ENCODE measurements around the gene LANCL3.

The LANCL3 gene

DNA sequence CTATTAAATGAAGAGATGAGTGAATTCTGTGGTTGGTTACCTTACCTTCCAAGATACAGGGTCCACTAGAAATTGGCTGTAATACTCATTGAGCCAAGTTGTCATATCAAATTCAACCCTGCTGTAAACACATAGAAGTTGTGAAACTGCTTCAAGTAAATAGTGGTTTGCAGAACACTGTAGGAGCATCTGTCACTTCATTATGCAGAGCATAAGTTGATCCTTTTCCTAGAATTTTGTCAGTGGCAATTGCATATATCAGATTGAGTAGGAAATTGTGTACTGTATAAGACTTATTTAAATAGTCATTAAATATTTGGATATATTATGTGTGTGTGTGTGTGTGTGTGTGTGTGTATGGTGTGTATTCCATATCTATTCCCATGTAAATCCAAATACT is 105.3 kb downstream of the LANCL3 start:
- no peak overlapping the region for H3K4me3 ChIP-seq (ENCODE audit: low read length)
- TF ChIP-seq, protein P1, sequence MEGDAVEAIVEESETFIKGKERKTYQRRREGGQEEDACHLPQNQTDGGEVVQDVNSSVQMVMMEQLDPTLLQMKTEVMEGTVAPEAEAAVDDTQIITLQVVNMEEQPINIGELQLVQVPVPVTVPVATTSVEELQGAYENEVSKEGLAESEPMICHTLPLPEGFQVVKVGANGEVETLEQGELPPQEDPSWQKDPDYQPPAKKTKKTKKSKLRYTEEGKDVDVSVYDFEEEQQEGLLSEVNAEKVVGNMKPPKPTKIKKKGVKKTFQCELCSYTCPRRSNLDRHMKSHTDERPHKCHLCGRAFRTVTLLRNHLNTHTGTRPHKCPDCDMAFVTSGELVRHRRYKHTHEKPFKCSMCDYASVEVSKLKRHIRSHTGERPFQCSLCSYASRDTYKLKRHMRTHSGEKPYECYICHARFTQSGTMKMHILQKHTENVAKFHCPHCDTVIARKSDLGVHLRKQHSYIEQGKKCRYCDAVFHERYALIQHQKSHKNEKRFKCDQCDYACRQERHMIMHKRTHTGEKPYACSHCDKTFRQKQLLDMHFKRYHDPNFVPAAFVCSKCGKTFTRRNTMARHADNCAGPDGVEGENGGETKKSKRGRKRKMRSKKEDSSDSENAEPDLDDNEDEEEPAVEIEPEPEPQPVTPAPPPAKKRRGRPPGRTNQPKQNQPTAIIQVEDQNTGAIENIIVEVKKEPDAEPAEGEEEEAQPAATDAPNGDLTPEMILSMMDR (conservative IDR thresholded peaks at IDR 0.05; ENCODE audit: low read length) = no peak
- DNase-seq (ENCODE audit: low read depth) = no peak

DNA sequence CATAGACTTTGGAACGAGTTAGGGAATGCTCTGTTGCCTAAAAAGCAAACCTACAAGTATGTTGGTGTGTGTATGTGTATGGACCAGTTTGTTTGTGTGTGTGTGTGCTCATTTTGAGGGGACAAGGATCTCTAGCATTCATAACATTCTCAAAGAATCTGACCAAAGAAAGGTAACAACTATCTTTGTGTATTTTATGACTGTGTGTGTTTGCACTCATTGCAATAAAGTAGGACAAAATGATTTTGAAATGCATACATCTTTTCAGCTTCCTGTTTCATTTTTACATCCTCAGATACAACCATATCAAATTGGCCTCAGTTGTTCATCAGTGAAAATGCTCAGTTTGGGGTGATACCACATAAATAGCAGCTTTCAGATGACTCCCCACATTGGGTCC is 105.8 kb downstream of the LANCL3 start:
- TF ChIP-seq, protein P1 (conservative IDR thresholded peaks at IDR 0.05; ENCODE audit: low read length) = no peak
- H3K4me3 ChIP-seq (ENCODE audit: low read length) = no peak overlapping the region
- DNase-seq (ENCODE audit: low read depth) = no peak

DNA sequence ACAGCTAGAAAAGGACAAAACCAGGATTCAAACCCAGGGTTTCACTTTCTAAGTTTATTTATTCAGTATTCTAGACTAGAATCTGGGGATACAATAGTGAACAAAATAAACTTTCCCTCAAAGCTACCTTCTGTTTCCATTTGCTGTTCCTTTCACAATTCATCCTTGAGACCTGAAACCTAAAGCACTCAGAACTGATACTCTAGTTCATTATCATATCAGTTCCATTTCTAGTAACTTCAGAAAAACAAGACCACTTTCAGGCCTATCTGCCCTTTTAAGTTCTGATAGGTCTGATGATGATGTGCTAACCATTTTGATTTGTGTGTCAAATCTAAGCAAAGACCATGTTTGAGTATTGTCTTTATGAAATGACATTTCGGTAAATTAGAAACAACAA is 106.3 kb downstream of the LANCL3 start:
- TF ChIP-seq, protein P1 (conservative IDR thresholded peaks at IDR 0.05; ENCODE audit: low read length) = no peak
- H3K4me3 ChIP-seq (ENCODE audit: low read length) = no peak overlapping the region
- DNase-seq (ENCODE audit: low read depth) = no peak

DNA sequence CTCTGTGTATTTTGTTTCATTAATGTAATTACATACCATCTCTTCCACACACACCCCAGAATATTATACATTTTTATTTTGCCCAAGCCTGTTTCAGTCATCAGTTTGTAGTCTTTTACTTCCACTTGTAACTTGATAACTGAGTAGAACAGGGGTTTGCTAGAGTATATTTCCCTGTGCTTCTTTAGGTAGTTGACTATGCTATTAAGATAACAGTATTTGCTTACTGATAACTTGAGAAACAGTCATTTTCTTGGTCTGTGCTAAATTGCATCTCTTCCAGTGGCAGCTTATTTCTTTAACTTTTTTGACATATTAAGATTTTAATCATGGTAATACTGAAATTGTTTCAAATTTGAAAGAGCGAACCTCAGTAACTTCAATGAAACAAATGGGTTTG is 107.1 kb downstream of the LANCL3 start:
- DNase-seq (ENCODE audit: low read depth) = no peak
- TF ChIP-seq, protein P1 (conservative IDR thresholded peaks at IDR 0.05; ENCODE audit: low read length) = no peak
- H3K4me3 ChIP-seq (ENCODE audit: low read length) = no peak overlapping the region

DNA sequence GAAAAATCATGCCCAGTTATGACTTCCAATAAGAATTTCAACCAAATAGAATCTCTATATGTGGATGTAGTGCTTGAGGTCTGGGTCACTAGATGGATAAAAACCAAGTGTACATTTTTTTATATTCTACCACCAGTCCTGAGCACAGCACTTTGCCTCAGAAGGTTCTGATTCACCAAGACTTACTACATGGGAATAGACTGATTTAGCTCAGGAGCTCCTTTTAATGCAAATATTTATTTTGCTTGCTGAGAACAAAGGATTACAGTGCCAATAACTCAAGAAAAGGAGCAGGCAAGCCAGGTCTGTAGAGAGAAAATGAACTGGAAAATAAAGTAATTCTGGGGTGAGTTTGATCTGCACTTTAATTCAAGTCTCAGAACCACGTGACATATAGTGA is 107.8 kb downstream of the LANCL3 start:
- TF ChIP-seq, protein P1 (conservative IDR thresholded peaks at IDR 0.05; ENCODE audit: low read length) = no peak
- DNase-seq (ENCODE audit: low read depth) = no peak
- H3K4me3 ChIP-seq (ENCODE audit: low read length) = no peak overlapping the region

DNA sequence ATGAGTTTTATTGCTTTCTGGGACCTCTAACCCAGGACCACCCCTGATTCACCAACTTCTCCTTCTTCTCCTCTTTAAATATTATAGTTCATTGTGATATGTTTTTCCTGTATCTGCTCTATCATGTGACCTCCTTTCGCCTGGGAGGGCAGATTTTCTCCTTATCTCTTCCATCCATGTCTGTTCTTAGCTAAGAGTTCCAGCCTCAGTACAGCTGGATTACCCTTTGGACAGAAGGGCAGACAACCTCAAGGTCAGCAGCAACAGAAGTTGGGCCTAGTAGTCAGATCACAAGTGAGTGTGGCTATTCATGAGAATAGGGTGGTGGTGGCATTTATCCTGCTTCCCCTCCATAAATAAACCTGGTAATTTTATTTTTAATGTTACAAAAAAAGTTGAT is 108.4 kb downstream of the LANCL3 start:
- no peak overlapping the region for H3K4me3 ChIP-seq (ENCODE audit: low read length)
- TF ChIP-seq, protein P1 (conservative IDR thresholded peaks at IDR 0.05; ENCODE audit: low read length) = no peak
- DNase-seq (ENCODE audit: low read depth) = no peak

DNA sequence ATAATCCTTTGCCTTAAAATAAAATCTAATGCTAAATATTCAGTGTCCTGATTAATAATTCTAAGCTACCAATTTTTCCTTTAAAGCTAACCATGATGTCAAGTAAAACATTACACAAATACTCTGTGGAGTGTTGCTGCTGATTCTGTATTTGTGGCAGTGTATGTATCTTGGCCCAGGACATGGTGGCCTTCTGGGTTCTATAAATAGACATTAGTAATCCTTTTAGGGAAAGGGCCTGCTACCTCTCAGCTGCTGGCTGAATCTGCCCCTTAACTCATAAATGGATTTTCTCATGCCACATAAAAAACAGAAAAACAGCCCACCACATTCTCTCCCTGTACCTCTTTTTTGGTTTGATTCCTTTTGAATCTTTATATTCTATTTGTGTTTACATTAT is 113.0 kb downstream of the LANCL3 start:
- no peak overlapping the region for H3K4me3 ChIP-seq (ENCODE audit: low read length)
- TF ChIP-seq, protein P1 (conservative IDR thresholded peaks at IDR 0.05; ENCODE audit: low read length) = no peak
- no peak for DNase-seq (ENCODE audit: low read depth)

All from AG10803 (cell line).